PC-3 (cell line): ENCODE measurements around the gene ZNF391. TPM values are rescaled to one million over a fixed set of nuclear protein-coding genes. Genes with fewer than 3 reads are reported as not detected.

ENCODE experiments used
- ATAC-seq: fragments of 200-7000 bp; cut with Tn5 transposase; 2 replicates; pipeline ENCODE4 v1.9.1; 2020; ENCODE audit warnings: mild to moderate bottlenecking, moderate library complexity
- BruUV-seq: library from RNA; stranded (reverse); fragments of 400-500 nt; replicated peaks from 2 replicates; lab custom pipeline; 2021; lab: Mats Ljungman, UMichigan
- CTCF ChIA-PET: fragments of 300-600 bp; sonication (Branson Sonifier 250); formaldehyde crosslinking; loops from one replicate; lab custom pipeline; 2022; ENCODE audit warnings: antibody characterized with exemption; lab: Charles Lee
- POLR2A ChIA-PET: fragments of 300-600 bp; sonication (Branson Sonifier 250); formaldehyde crosslinking; loops from one replicate; lab custom pipeline; 2022; ENCODE audit warnings: antibody characterized with exemption; ENCODE audit not compliant: unreplicated experiment; lab: Charles Lee
- DNase-seq: peaks from one replicate; pipeline ENCODE4 v3.0.0-alpha.2; 2015
- H2AFZ ChIP-seq: fragments of 300-600 bp; sonication (generic); 2 replicates; pipeline ENCODE4 v1.6.0; 2016; ENCODE audit warnings: antibody characterized with exemption, low read length
- H3F3A ChIP-seq: fragments of 300-600 bp; sonication (generic); one replicate; pipeline ENCODE4 v1.6.0; 2017; ENCODE audit warnings: antibody characterized with exemption, low read length, control low read depth, mild to moderate bottlenecking; ENCODE audit not compliant: unreplicated experiment
- H3K27ac ChIP-seq: fragments of 300-600 bp; sonication (generic); 2 replicates; pipeline ENCODE4 v1.5.1; 2016; ENCODE audit warnings: mild to moderate bottlenecking, low read length
- H3K27me3 ChIP-seq: fragments of 300-600 bp; sonication (generic); 2 replicates; pipeline ENCODE4 v1.6.1; 2016; ENCODE audit warnings: low read length, mixed read lengths
- H3K36me3 ChIP-seq: fragments of 300-600 bp; sonication (generic); 2 replicates; pipeline ENCODE4 v1.6.1; 2016; ENCODE audit warnings: low read depth, mixed run types, low read length, mixed read lengths
- H3K4me1 ChIP-seq: fragments of 300-600 bp; sonication (generic); 2 replicates; pipeline ENCODE4 v1.5.1; 2016; ENCODE audit warnings: low read length; ENCODE audit not compliant: insufficient read depth
- H3K4me2 ChIP-seq: fragments of 300-600 bp; sonication (generic); 2 replicates; pipeline ENCODE4 v1.6.0; 2016; ENCODE audit warnings: low read length
- H3K4me3 ChIP-seq: fragments of 300-600 bp; sonication (generic); 2 replicates; pipeline ENCODE4 v1.5.1; 2016; ENCODE audit warnings: mild to moderate bottlenecking, low read length, mixed read lengths
- H3K79me2 ChIP-seq: fragments of 300-600 bp; sonication (generic); 2 replicates; pipeline ENCODE4 v1.6.1; 2017; ENCODE audit warnings: low read length, mixed read lengths
- H3K9ac ChIP-seq: fragments of 300-600 bp; sonication (generic); 2 replicates; pipeline ENCODE4 v1.6.0; 2016; ENCODE audit warnings: mild to moderate bottlenecking, low read length
- H3K9me2 ChIP-seq: fragments of 300-600 bp; sonication (generic); replicated peaks from 2 replicates; pipeline ENCODE4 v1.6.1; 2016; ENCODE audit warnings: mixed run types, low read length, mixed read lengths
- H3K9me3 ChIP-seq: fragments of 300-600 bp; sonication (generic); 2 replicates; pipeline ENCODE4 v1.6.1; 2016; ENCODE audit warnings: low read length, mixed read lengths
- H4K20me1 ChIP-seq: fragments of 300-600 bp; sonication (generic); 2 replicates; pipeline ENCODE4 v1.6.1; 2016; ENCODE audit warnings: low read length, mixed read lengths
- CTCF ChIP-seq: fragments of 300-600 bp; sonication (generic); conservative IDR thresholded peaks from 2 replicates; pipeline ENCODE4 v1.5.1; 2017; ENCODE audit warnings: antibody characterized with exemption, low read depth, mild to moderate bottlenecking, low read length
- EZH2 ChIP-seq: fragments of 300-600 bp; sonication (generic); IDR thresholded peaks from one replicate; pipeline ENCODE4 v1.6.1; 2017; ENCODE audit warnings: antibody characterized with exemption, mild to moderate bottlenecking, low read length; ENCODE audit not compliant: unreplicated experiment
- EZH2phosphoT487 ChIP-seq: fragments of 300-600 bp; sonication (generic); IDR thresholded peaks from 2 replicates; pipeline ENCODE4 v1.6.1; 2018; ENCODE audit warnings: mild to moderate bottlenecking, antibody characterized with exemption, low read length, borderline replicate concordance
- intact Hi-C: fragments of 100-400 bp; cut with micrococcal nuclease; formaldehyde crosslinking; loops from 2 replicates; pipeline ENCODE4 v1.9.0; 2023
- total RNA-seq: library from RNA; depleted of rRNA; stranded (reverse); fragments of >200 nt; gene quantifications from 2 replicates; pipeline ENCODE4 v1.2.3, GENCODE V29; 2014

ZNF391 gene
- total RNA-seq, 1 experiment from 2014 or later: 5.9 TPM

GRCh38 chr6:27406085-27406484 lies 17.5 kb downstream of the ZNF391 start:
- H3K9me3 ChIP-seq: peaks cover 9% of the 10 kb centered on the region
- POLR2A ChIA-PET: no interaction called here
- H3F3A ChIP-seq: no peaks in the 10 kb centered on the region
- no peak overlapping the region for H3K9ac ChIP-seq
- no peak for TF ChIP-seq EZH2
- intact Hi-C loops: no loop called here
- no peaks in the 10 kb centered on the region for H3K79me2 ChIP-seq
- no peak overlapping the region for H3K4me3 ChIP-seq
- no peaks in the 10 kb centered on the region for H3K4me1 ChIP-seq
- H3K36me3 ChIP-seq: peaks cover 12% of the 10 kb centered on the region
- ATAC-seq (no peak), DNase-seq (no peak)
- CTCF ChIA-PET: no interaction called here
- no TSS peak for BruUV-seq
- no peaks in the 10 kb centered on the region for H3K9me2 ChIP-seq
- no peak overlapping the region for H2AFZ ChIP-seq
- no peaks in the 10 kb centered on the region for H3K27me3 ChIP-seq
- no peak overlapping the region for H3K4me2 ChIP-seq
- no peak overlapping the region for H3K27ac ChIP-seq
- no peaks in the 10 kb centered on the region for H4K20me1 ChIP-seq

- Histone ChIP-seq H3K4me1 (no peaks in the 10 kb centered on the region), H3K36me3 (peaks cover 2% of the 10 kb centered on the region; the same call in 1 of the 2 replicates), H3K27ac (no peak overlapping the region), H3K4me3 (no peak overlapping the region), H3K27me3 (no peaks in the 10 kb centered on the region), H4K20me1 (no peaks in the 10 kb centered on the region), H3K9me3 (peaks cover under 1% of the 10 kb centered on the region; the same call in 1 of the 2 replicates), H3K4me2 (no peak overlapping the region), H3K9ac (no peak overlapping the region), H3F3A (no peaks in the 10 kb centered on the region), H3K9me2 (no peaks in the 10 kb centered on the region), H2AFZ (no peak overlapping the region), H3K79me2 (no peaks in the 10 kb centered on the region)
- DNase-seq (no peak), ATAC-seq (no peak)
- POLR2A ChIA-PET: no interaction called here
- no TSS peak for BruUV-seq
- no peak for TF ChIP-seq EZH2phosphoT487
- no peak for TF ChIP-seq CTCF
- TF ChIP-seq EZH2: no peak
- CTCF ChIA-PET: no interaction called here
- intact Hi-C loops: no loop called here
Observed at GRCh38 chr6:27407153-27407814, 18.7 kb downstream of the ZNF391 start.

GRCh38 chr6:27414300-27414699 lies 25.7 kb downstream of the ZNF391 start:
- Histone ChIP-seq H3K4me2 (no peak overlapping the region), H2AFZ (0 out of 2 replicates have a peak overlapping the region, but pooled peaks have one; percentile 1), H3F3A (no peaks in the 10 kb centered on the region), H3K9ac (no peak overlapping the region), H3K27ac (no peak overlapping the region), H3K27me3 (no peaks in the 10 kb centered on the region), H3K4me3 (no peak overlapping the region), H3K36me3 (no peaks in the 10 kb centered on the region), H3K9me2 (no peaks in the 10 kb centered on the region), H3K9me3 (no peaks in the 10 kb centered on the region), H3K4me1 (peaks cover 11% of the 10 kb centered on the region), H4K20me1 (no peaks in the 10 kb centered on the region), H3K79me2 (no peaks in the 10 kb centered on the region)
- ChIA-PET CTCF (no interaction called here), POLR2A (no interaction called here)
- no peak for TF ChIP-seq EZH2
- no peak for TF ChIP-seq EZH2phosphoT487
- TF ChIP-seq CTCF: no peak
- ATAC-seq (no peak), DNase-seq (no peak)
- no TSS peak for BruUV-seq
- intact Hi-C loops: no loop called here
